Endothelial cell of umbilical vein (primary cell): ENCODE data around the gene PEX3. TPM values are rescaled to one million over a fixed set of nuclear protein-coding genes. Genes with fewer than 3 reads are reported as not detected.

Experiments
- BruUV-seq: library from RNA; stranded (reverse); fragments of 400-500 nt; replicated peaks from 2 replicates; lab custom pipeline; 2021; lab: Mats Ljungman, UMichigan
- CTCF ChIA-PET: fragments of 300-600, 350-600 bp; sonication (Branson Sonifier 250); formaldehyde crosslinking; loops from one replicate; lab custom pipeline; 2021; ENCODE audit warnings: antibody characterized with exemption, inconsistent platforms; lab: Charles Lee
- POLR2A ChIA-PET: fragments of 300-600, 350-600 bp; sonication (Branson Sonifier 250); formaldehyde crosslinking; loops from one replicate; lab custom pipeline; 2021; ENCODE audit warnings: antibody characterized with exemption, inconsistent platforms; lab: Charles Lee
- DNase-seq: peaks from one replicate; pipeline ENCODE4 v3.0.0-alpha.2; 2011; ENCODE audit warnings: low read depth, low spot score
- FAIRE-seq: peaks from 2 replicates; lab custom pipeline; 2011; peaks lifted over from hg19 to GRCh38; lab: Jason Lieb, UNC
- H2AFZ ChIP-seq: 2 replicates; pipeline ENCODE4 v1.6.0; 2012; ENCODE audit warnings: low read depth, low read length, control low read depth, inconsistent platforms
- H3K27ac ChIP-seq: 2 replicates; pipeline ENCODE4 v1.5.1; 2011; ENCODE audit warnings: low read depth, mild to moderate bottlenecking, control low read depth, low read length, moderate library complexity; ENCODE audit not compliant: insufficient read depth
- H3K27me3 ChIP-seq, 2 experiments: 2 replicates each; pipeline versions ENCODE4 v1.6.0 to v1.6.1; 2011; ENCODE audit warnings: low read length in 2 of 2, mixed read lengths in 1 of 2; ENCODE audit not compliant: control insufficient read depth in 2 of 2, insufficient read depth in 2 of 2
- H3K36me3 ChIP-seq, 2 experiments: 2 replicates in 1 of 2; 3 replicates in 1 of 2; pipeline ENCODE4 v1.5.1; 2011; ENCODE audit warnings: low read length in 2 of 2, mild to moderate bottlenecking in 1 of 2, moderate library complexity in 1 of 2; ENCODE audit not compliant: control insufficient read depth in 2 of 2, insufficient read depth in 2 of 2; ENCODE audit errors: extremely low read depth in 1 of 2
- H3K4me1 ChIP-seq: 3 replicates; pipeline ENCODE4 v1.5.1; 2011; ENCODE audit warnings: mild to moderate bottlenecking, low read length; ENCODE audit not compliant: control insufficient read depth, insufficient read depth; ENCODE audit errors: extremely low read depth
- H3K4me2 ChIP-seq: 2 replicates; pipeline ENCODE4 v1.6.1; 2011; ENCODE audit warnings: low read length, control low read depth, mixed read lengths; ENCODE audit not compliant: insufficient read depth
- H3K4me3 ChIP-seq, 3 experiments: fragments of 200-600 bp in 1 of 3; sonication (generic), shearing (Covaris generic) in 1 of 3; replicated peaks in 1 of 3; 2 replicates each; pipeline ENCODE4 v1.5.1; 2011 to 2016; ENCODE audit warnings: control low read depth in 3 of 3, low read length in 3 of 3, mild to moderate bottlenecking in 2 of 3, inconsistent platforms in 1 of 3, low read depth in 1 of 3, moderate library complexity in 1 of 3; ENCODE audit not compliant: insufficient read depth in 1 of 3
- H3K79me2 ChIP-seq: 2 replicates; pipeline ENCODE4 v1.6.0; 2012; ENCODE audit warnings: low read length, inconsistent platforms; ENCODE audit not compliant: control insufficient read depth, insufficient read depth
- H3K9ac ChIP-seq: replicated peaks from 2 replicates; pipeline ENCODE3; 2011; ENCODE audit warnings: low read length, control low read depth; ENCODE audit not compliant: insufficient read depth; ENCODE audit errors: extremely low read depth
- H3K9me1 ChIP-seq: replicated peaks from 3 replicates; pipeline ENCODE4 v1.6.0; 2011; ENCODE audit warnings: mild to moderate bottlenecking, low read length; ENCODE audit not compliant: control insufficient read depth, insufficient read depth; ENCODE audit errors: extremely low read depth
- H3K9me3 ChIP-seq: replicated peaks from 2 replicates; pipeline ENCODE4 v1.5.1; 2012; ENCODE audit warnings: low read length, inconsistent platforms; ENCODE audit not compliant: control insufficient read depth, insufficient read depth
- H4K20me1 ChIP-seq: replicated peaks from 2 replicates; pipeline ENCODE3; 2011; ENCODE audit warnings: mild to moderate bottlenecking, low read length; ENCODE audit not compliant: control insufficient read depth, insufficient read depth; ENCODE audit errors: extremely low read depth
- CTCF ChIP-seq, 2 donors: IDR thresholded peaks; 1 replicate in 1 of 2; 2 replicates in 1 of 2; pipeline ENCODE4 v1.5.1; 2011; ENCODE audit warnings: low read length in 2 of 2, mild to moderate bottlenecking in 2 of 2, moderate library complexity in 2 of 2, control low read depth in 1 of 2, inconsistent platforms in 1 of 2, low read depth in 1 of 2; ENCODE audit not compliant: insufficient read depth in 1 of 2; ENCODE audit errors: extremely low read depth in 1 of 2
- EZH2 ChIP-seq: IDR thresholded peaks from 2 replicates; pipeline ENCODE4 v1.6.1; 2012; ENCODE audit warnings: borderline replicate concordance, low read depth, mild to moderate bottlenecking, moderate library complexity, low read length, inconsistent platforms; ENCODE audit not compliant: severe bottlenecking
- FOS ChIP-seq: IDR thresholded peaks from 2 replicates; pipeline ENCODE4 v1.6.1; 2011; ENCODE audit warnings: mild to moderate bottlenecking, low read length, moderate library complexity, borderline replicate concordance; ENCODE audit not compliant: insufficient read depth
- GATA2 ChIP-seq: IDR thresholded peaks from 2 replicates; pipeline ENCODE4 v1.7.0; 2011; ENCODE audit warnings: low read depth, mild to moderate bottlenecking, moderate library complexity, mixed read lengths, low read length; ENCODE audit not compliant: insufficient read length, insufficient read depth
- JUN ChIP-seq: IDR thresholded peaks from 2 replicates; pipeline ENCODE4 v1.6.1; 2011; ENCODE audit warnings: borderline replicate concordance, low read depth; ENCODE audit not compliant: insufficient read length, insufficient read depth
- MAX ChIP-seq: IDR thresholded peaks from 2 replicates; pipeline ENCODE4 v1.6.1; 2011; ENCODE audit not compliant: insufficient read depth, insufficient read length
- MYC ChIP-seq: IDR thresholded peaks from one replicate; pipeline ENCODE4 v1.6.1; 2011; ENCODE audit warnings: mild to moderate bottlenecking, low read depth, low read length
- POLR2A ChIP-seq: IDR thresholded peaks from 2 replicates; pipeline ENCODE4 v1.6.1; 2012; ENCODE audit warnings: low read depth, mild to moderate bottlenecking, control low read depth, low read length
- POLR2AphosphoS5 ChIP-seq: IDR thresholded peaks from 2 replicates; pipeline ENCODE4 v1.6.1; 2012; ENCODE audit warnings: low read depth, mild to moderate bottlenecking, control low read depth, low read length, moderate library complexity; ENCODE audit not compliant: insufficient read depth
- dilution Hi-C: fragments of 300-500 bp; cut with MboI; formaldehyde crosslinking; loops from one replicate; pipeline ENCODE4 v1.15.0; 2019; ENCODE audit warnings: low sequenced_read_pairs; ENCODE audit not compliant: extremely low pct_ligation_motif_present
- intact Hi-C: fragments of 100-400 bp; cut with micrococcal nuclease; formaldehyde crosslinking; loops from one replicate; pipeline ENCODE4 v1.10.0; 2022
- polyA plus RNA-seq, 4 experiments: library from polyadenylated mRNA; depleted of rRNA in 3 of 4; stranded (reverse) in 3 of 4; unstranded in 1 of 4; fragments of >200 nt; gene quantifications; 2 replicates each; pipeline versions ENCODE4 v1.2.1 to v1.2.3, GENCODE V29; 2011 to 2012; ENCODE audit warnings: missing spikeins in 1 of 4
- total RNA-seq: library from RNA; stranded (reverse); gene quantifications from 2 replicates; pipeline ENCODE4 v1.2.3, GENCODE V29; 2021

The PEX3 gene
- total and polyA plus RNA-seq, 2 donors (not counting 3 experiments of a cell fraction or from before 2014, with no cell fraction given), result 8.7 to 21.7 TPM

GRCh38 chr6:143408151-143408786 is 42.3 kb upstream of the PEX3 start:
- dilution Hi-C loops (no loop called here), intact Hi-C loops (no loop called here)
- H3K4me3 ChIP-seq, result no peak overlapping the region
- ChIA-PET POLR2A (no interaction called here), CTCF (no interaction called here)
- DNase-seq (no peak), FAIRE-seq (no peak)
- H3K4me1 ChIP-seq, result no peaks in the 10 kb centered on the region
- H2AFZ ChIP-seq, result no peak overlapping the region
- no peak overlapping the region for H3K4me2 ChIP-seq
- no peaks in the 10 kb centered on the region for H3K9me1 ChIP-seq
- no peak for TF ChIP-seq MAX
- no peak for TF ChIP-seq MYC
- TF ChIP-seq POLR2AphosphoS5, result no peak
- no peak for TF ChIP-seq EZH2
- TF ChIP-seq JUN, result no peak
- no peak for TF ChIP-seq POLR2A
- TF ChIP-seq FOS, result no peak
- no peak for TF ChIP-seq GATA2
- no peak for TF ChIP-seq CTCF (IDR thresholded peaks at IDR 0.05; ENCODE audit: extremely low read depth in 1 of 2, insufficient read depth in 1 of 2, low read depth in 1 of 2, low read length in 2 of 2)
- no peaks in the 10 kb centered on the region for H4K20me1 ChIP-seq
- no peaks in the 10 kb centered on the region for H3K36me3 ChIP-seq
- H3K9me3 ChIP-seq, result no peaks in the 10 kb centered on the region
- no peak overlapping the region for H3K27ac ChIP-seq
- BruUV-seq, result no TSS peak
- no peak overlapping the region for H3K9ac ChIP-seq
- no peaks in the 10 kb centered on the region for H3K27me3 ChIP-seq
- H3K79me2 ChIP-seq, result no peaks in the 10 kb centered on the region
